ENCODE measurements around the gene LRRC9. TPM values are rescaled to one million over a fixed set of nuclear protein-coding genes. Genes with fewer than 3 reads are reported as not detected.

The LRRC9 gene
- not detected for total RNA-seq

DNA sequence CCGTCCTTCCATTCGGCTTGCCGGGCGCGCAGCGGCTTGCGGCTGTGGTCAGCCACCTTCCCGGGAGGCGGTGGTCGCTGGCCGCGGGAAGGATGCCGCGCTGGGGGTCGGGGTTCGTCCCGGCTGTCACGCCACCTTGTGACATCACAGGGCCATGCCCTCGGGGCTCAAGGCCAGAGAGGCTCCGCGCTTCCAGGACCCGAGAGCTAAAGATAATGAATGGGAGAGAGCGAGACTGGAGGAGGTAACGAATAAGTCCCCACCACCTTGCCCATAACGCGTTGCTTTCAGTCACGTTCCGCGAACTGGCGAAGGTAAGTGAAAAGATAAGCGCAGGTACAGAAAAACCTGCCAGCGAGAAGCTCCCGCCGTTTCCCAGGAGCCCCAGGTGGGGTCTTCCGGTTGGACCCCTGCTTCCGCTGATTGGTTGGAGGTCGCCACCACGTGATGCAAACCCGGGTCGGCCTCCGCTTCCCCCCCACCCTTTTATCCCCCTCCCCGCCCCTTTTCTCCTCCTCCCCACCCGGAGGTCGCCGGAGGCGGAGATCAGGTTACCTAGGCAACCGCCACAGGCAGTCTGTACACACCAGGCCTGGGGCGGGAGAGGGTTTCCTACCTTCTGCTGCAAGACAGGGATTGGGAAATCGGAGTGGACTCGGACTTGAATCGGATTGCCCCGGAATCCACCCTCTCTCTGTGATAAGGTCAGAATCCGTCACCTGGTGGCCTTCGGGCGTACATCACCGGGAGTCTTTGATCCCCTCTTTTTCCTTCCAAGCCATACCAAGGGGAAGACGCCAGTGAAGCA is at the start of gene LRRC9:
LRRC9 (plus strand) TSS at position 575 of the 808 bp plus-strand sequence.
- no peak for DNase-seq (ENCODE audit: extremely low spot score)
- no peaks in the 10 kb centered on the region for H3K9me3 ChIP-seq
- 19% methylated on average over 31 of the region's 57 CpGs for WGBS

DNA sequence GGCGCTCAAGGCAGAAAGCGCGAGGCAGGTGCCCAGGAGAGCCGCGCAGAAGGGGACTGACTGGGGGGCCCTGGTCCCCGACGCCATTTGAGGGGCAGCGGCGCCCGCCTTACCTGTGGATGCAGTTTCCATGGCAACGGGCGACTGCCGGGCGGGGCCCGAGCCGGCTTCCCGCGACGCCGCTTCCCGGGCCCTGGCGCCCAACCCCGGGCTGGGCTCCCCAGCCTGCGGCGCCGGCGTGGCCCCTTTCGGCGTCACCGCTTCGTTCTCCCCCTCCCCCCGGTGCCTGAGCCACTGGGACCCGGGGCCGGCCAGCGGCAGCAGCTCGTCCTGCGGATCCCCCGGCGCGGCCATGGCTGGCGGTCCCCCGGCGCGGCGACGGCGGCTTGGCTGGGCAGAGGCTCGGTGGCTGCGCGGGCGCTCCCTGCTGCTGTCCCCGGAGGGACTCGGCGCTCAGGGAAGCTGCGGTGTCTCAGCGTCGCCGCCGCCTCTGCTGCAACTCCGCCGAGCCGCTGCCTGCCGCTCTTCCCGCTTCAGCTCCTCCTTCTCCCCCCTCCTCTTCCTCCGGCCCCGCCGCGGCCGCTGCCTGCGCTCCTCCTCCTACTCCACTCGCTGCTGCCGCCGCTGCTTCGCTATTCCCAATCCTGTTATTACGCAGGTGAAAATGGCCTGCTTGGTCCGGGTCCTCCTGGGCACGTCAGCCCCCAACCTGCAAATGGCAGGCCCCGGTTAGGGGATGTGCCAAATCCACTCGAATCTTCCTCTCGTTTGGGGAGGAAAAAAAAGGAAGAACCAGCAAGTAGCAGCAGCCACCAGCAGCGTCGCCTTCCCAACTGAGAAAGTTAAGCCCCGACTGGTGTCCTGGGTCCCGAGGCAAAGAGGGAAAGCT is 49.4 kb upstream of the LRRC9 start, which contains the start of gene RTN1:
RTN1 (minus strand) TSS at position 500 of the 889 bp plus-strand sequence; CDS start at position 354, 146 bp downstream.
- H3K27ac ChIP-seq (replicated peaks in 1 of 4) = peak within 1 kb of the TSS; percentile 18 to 61 (median 34)
- TF ChIP-seq POLR2AphosphoS5 (IDR thresholded peaks at IDR 0.05) (no peak), EP300 (IDR thresholded peaks at IDR 0.05) (no peak), POLR2A (IDR thresholded peaks at IDR 0.05; ENCODE audit: low read depth) (no peak)
- TF ChIP-seq, protein P1, sequence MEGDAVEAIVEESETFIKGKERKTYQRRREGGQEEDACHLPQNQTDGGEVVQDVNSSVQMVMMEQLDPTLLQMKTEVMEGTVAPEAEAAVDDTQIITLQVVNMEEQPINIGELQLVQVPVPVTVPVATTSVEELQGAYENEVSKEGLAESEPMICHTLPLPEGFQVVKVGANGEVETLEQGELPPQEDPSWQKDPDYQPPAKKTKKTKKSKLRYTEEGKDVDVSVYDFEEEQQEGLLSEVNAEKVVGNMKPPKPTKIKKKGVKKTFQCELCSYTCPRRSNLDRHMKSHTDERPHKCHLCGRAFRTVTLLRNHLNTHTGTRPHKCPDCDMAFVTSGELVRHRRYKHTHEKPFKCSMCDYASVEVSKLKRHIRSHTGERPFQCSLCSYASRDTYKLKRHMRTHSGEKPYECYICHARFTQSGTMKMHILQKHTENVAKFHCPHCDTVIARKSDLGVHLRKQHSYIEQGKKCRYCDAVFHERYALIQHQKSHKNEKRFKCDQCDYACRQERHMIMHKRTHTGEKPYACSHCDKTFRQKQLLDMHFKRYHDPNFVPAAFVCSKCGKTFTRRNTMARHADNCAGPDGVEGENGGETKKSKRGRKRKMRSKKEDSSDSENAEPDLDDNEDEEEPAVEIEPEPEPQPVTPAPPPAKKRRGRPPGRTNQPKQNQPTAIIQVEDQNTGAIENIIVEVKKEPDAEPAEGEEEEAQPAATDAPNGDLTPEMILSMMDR (IDR thresholded peaks at IDR 0.05) = no peak
- intact Hi-C loops (cut with DNase I) = no loop called here
- 0% methylated on average over 25 of the region's 84 CpGs for WGBS
- no peaks in the 10 kb centered on the region for H3K9me3 ChIP-seq
- H3K36me3 ChIP-seq = no peaks in the 10 kb centered on the region
- DNase-seq (ENCODE audit: extremely low spot score) = no peak
- H3K4me1 ChIP-seq = peaks cover 15 to 24% (median 20%) of the 10 kb centered on the region in 4 donors
- H3K4me3 ChIP-seq = peak within 1 kb of the TSS; percentile 60 to 74 (median 66)
- H3K27me3 ChIP-seq = peaks cover 0 to 42% (median 12%) of the 10 kb centered on the region in 4 donors

More for the DNA sequence above, at the start of gene LRRC9:
- intact Hi-C loops (cut with DNase I) = no loop called here
- Histone ChIP-seq H3K36me3 (no peaks in the 10 kb centered on the region), H3K4me3 (peak within 1 kb of the TSS; percentile 42 to 53 (median 46)), H3K27me3 (peaks cover 0 to 38% (median 8%) of the 10 kb centered on the region in 4 donors), H3K4me1 (peaks cover 6 to 15% (median 13%) of the 10 kb centered on the region in 4 donors), H3K27ac (replicated peaks in 1 of 4) (no peak within 1 kb of the TSS)
- no peak for TF ChIP-seq POLR2AphosphoS5 (IDR thresholded peaks at IDR 0.05)

DNA sequence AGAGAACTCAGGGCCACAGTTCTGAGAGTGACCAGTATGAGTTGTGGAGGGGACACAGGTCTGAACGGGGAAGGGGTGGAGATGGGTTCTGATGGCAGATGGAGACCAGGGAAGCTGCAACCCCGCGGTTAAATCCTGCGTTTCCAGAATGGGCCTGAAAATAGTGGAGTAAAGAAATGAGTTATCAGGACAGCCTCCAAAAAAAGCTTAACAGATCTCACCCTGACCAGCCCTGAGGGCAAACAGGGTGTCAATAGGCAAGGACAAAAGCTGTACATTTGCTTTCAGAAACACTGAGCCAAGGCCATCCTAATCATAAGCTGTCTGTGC is 48.8 kb upstream of the LRRC9 start:
- Histone ChIP-seq H3K9me3 (no peaks in the 10 kb centered on the region), H3K4me1 (peaks cover 15 to 24% (median 20%) of the 10 kb centered on the region in 4 donors), H3K27me3 (peaks cover 0 to 42% (median 12%) of the 10 kb centered on the region in 4 donors), H3K36me3 (no peaks in the 10 kb centered on the region), H3K4me3 (peak overlapping the region; percentile 60 to 74 (median 66)), H3K27ac (replicated peaks in 1 of 4) (peak overlapping the region in 2 of 4 donors; percentile 18 to 41)
- TF ChIP-seq, protein P1 (IDR thresholded peaks at IDR 0.05) = no peak
- TF ChIP-seq POLR2A (IDR thresholded peaks at IDR 0.05; ENCODE audit: low read depth) (no peak), POLR2AphosphoS5 (IDR thresholded peaks at IDR 0.05) (no peak), EP300 (IDR thresholded peaks at IDR 0.05) (no peak)
- DNase-seq (ENCODE audit: extremely low spot score) = no peak
- intact Hi-C loops (cut with DNase I) = no loop called here
- WGBS = 11% methylated on average over 4 of the region's 4 CpGs

DNA sequence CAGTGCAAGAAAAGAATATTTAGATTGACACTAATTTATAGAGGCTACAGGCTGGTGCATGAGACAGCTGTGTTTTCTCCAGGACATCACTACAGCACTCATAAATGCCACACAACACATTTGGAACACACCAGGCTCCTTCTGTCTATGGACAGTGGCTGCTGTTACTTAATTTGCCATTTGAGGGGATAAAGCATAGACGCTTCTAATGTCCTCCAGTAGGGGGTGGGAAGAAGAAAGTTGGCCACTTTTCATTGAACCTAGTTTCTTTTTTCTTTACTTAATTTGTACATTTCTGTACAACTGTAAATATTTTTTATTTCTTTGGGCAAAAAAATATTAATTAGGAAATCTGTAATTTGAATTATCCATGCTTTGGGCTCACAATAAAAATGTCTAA is 37.0 kb upstream of the LRRC9 start:
- Histone ChIP-seq H3K27ac (replicated peaks in 1 of 4) (no peak overlapping the region), H3K27me3 (peaks cover 0 to 16% (median 0%) of the 10 kb centered on the region in 4 donors), H3K4me1 (no peaks in the 10 kb centered on the region), H3K4me3 (no peak overlapping the region), H3K36me3 (no peaks in the 10 kb centered on the region), H3K9me3 (no peaks in the 10 kb centered on the region)
- TF ChIP-seq EP300 (IDR thresholded peaks at IDR 0.05) (no peak), POLR2AphosphoS5 (IDR thresholded peaks at IDR 0.05) (no peak), POLR2A (IDR thresholded peaks at IDR 0.05; ENCODE audit: low read depth) (no peak)
- TF ChIP-seq, protein P1 (IDR thresholded peaks at IDR 0.05) = no peak
- intact Hi-C loops (cut with DNase I) = no loop called here
- DNase-seq (ENCODE audit: extremely low spot score) = no peak
- 33% methylated on average over 1 of the region's 1 CpG for WGBS

DNA sequence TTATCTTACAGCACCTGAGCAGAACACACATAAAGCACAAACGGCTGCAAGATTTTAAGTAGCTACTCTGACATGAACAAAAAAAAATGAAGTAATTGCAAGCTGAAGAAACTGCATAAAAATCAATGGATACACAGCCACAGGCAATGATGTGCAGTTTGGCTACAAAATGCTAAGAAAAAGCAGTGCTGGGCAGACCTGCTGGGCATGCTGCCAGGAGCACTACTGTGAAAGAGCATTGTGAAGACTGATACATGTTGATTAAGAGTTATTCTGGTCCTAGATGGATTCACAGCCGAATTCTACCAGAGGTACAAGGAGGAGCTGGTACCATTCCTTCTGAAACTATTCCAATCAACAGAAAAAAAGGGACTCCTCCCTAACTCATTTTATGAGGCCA is 29.3 kb upstream of the LRRC9 start:
- WGBS = 71% methylated on average over 2 of the region's 2 CpGs
- no peak for TF ChIP-seq POLR2A (IDR thresholded peaks at IDR 0.05; ENCODE audit: low read depth)
- TF ChIP-seq, protein P1 (IDR thresholded peaks at IDR 0.05) = no peak
- H3K9me3 ChIP-seq = no peaks in the 10 kb centered on the region
- no peaks in the 10 kb centered on the region for H3K4me1 ChIP-seq
- H3K4me3 ChIP-seq = no peak overlapping the region
- no peak overlapping the region for H3K27ac ChIP-seq (replicated peaks in 1 of 4)
- no peaks in the 10 kb centered on the region for H3K27me3 ChIP-seq
- intact Hi-C loops (cut with DNase I) = no loop called here
- no peaks in the 10 kb centered on the region for H3K36me3 ChIP-seq
- no peak for DNase-seq (ENCODE audit: extremely low spot score)

Data from esophagus muscularis mucosa (tissue), 4 donors.